Measurements from ENCODE around the gene ZSWIM6. TPM values are rescaled to one million over a fixed set of nuclear protein-coding genes. Genes with fewer than 3 reads are reported as not detected.

Gene ZSWIM6
- total and polyA plus RNA-seq, 2 experiments from 2014 or later: 3.9 to 6.0 TPM

- TF ChIP-seq, protein P1, sequence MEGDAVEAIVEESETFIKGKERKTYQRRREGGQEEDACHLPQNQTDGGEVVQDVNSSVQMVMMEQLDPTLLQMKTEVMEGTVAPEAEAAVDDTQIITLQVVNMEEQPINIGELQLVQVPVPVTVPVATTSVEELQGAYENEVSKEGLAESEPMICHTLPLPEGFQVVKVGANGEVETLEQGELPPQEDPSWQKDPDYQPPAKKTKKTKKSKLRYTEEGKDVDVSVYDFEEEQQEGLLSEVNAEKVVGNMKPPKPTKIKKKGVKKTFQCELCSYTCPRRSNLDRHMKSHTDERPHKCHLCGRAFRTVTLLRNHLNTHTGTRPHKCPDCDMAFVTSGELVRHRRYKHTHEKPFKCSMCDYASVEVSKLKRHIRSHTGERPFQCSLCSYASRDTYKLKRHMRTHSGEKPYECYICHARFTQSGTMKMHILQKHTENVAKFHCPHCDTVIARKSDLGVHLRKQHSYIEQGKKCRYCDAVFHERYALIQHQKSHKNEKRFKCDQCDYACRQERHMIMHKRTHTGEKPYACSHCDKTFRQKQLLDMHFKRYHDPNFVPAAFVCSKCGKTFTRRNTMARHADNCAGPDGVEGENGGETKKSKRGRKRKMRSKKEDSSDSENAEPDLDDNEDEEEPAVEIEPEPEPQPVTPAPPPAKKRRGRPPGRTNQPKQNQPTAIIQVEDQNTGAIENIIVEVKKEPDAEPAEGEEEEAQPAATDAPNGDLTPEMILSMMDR (conservative IDR thresholded peaks at IDR 0.05; ENCODE audit: low read depth in 2 of 2): no peak
- TF ChIP-seq ZNF462 (CRISPR knock-in tag; IDR thresholded peaks at IDR 0.05) (no peak), EZH2phosphoT487 (IDR thresholded peaks at IDR 0.05; ENCODE audit: unreplicated experiment) (no peak), ZNF331 (CRISPR knock-in tag; IDR thresholded peaks at IDR 0.05; ENCODE audit: low read depth) (no peak), CREB1 (CRISPR knock-in tag; IDR thresholded peaks at IDR 0.05; ENCODE audit: low read depth) (no peak), EZH2 (IDR thresholded peaks at IDR 0.05; ENCODE audit: low read depth, unreplicated experiment) (no peak), JUNB (IDR thresholded peaks at IDR 0.05; ENCODE audit: unreplicated experiment) (no peak), STAT1 (IDR thresholded peaks at IDR 0.05; ENCODE audit: unreplicated experiment) (no peak)
- Histone ChIP-seq H3F3A (replicated peaks; ENCODE audit: low read depth) (no peaks in the 10 kb centered on the region), H3K36me3 (ENCODE audit: insufficient read depth) (no peaks in the 10 kb centered on the region), H3K79me2 (replicated peaks; ENCODE audit: insufficient read depth) (no peaks in the 10 kb centered on the region), H4K20me1 (replicated peaks; ENCODE audit: insufficient read depth) (no peaks in the 10 kb centered on the region; the same call in 1 of the 2 replicates), H3K4me1 (ENCODE audit: insufficient read depth) (no peaks in the 10 kb centered on the region; the same call in 1 of the 2 replicates), H3K4me2 (no peak overlapping the region), H2AFZ (no peak overlapping the region), H3K9me2 (ENCODE audit: insufficient read depth) (no peaks in the 10 kb centered on the region), H3K27ac (ENCODE audit: low read depth) (no peak overlapping the region), H3K27me3 (ENCODE audit: insufficient read depth) (no peaks in the 10 kb centered on the region), H3K4me3 (no peak overlapping the region)
- Mint-ChIP-seq H3K4me1 (peaks cover 9% of the 10 kb centered on the region), H3K36me3 (ENCODE audit: low read depth) (no peaks in the 10 kb centered on the region; the same call in 2 of the 3 replicates), H3K27me3 (ENCODE audit: insufficient read depth, low read depth, poor library complexity) (no peaks in the 10 kb centered on the region), H3K4me3 (no peak overlapping the region), H3K27ac (no peak overlapping the region), H3K9me3 (no peaks in the 10 kb centered on the region)
- no peak for ATAC-seq
- no peak for DNase-seq (ENCODE audit: low spot score)
These were observed 191.0 kb downstream of the ZSWIM6 start for GRCh38 chr5:61523073-61523472.

Data from GM23338 (cell line).